Adipocyte (in vitro differentiated cells): ENCODE results near the gene SBK2.

ENCODE experiments used
- DNase-seq: peaks from one replicate; pipeline ENCODE4 v3.0.0-alpha.2; 2015; ENCODE audit warnings: low read depth
- H3K27me3 ChIP-seq: replicated peaks from 2 replicates; pipeline ENCODE4 v1.7.0; 2013; ENCODE audit warnings: mild to moderate bottlenecking, low read length, moderate library complexity; ENCODE audit not compliant: control insufficient read depth, insufficient read depth
- H3K36me3 ChIP-seq: 2 replicates; pipeline ENCODE4 v1.7.0; 2013; ENCODE audit warnings: low read length, mild to moderate bottlenecking, moderate library complexity; ENCODE audit not compliant: control insufficient read depth, insufficient read depth, severe bottlenecking
- H3K4me1 ChIP-seq: 2 replicates; pipeline ENCODE4 v1.7.0; 2013; ENCODE audit warnings: mild to moderate bottlenecking, low read length, moderate library complexity; ENCODE audit not compliant: control insufficient read depth, insufficient read depth
- H3K4me3 ChIP-seq: 2 replicates; pipeline ENCODE4 v1.7.0; 2013; ENCODE audit warnings: mild to moderate bottlenecking, low read length, moderate library complexity
- H3K9ac ChIP-seq: 2 replicates; pipeline ENCODE4 v1.7.0; 2013; ENCODE audit warnings: mild to moderate bottlenecking, low read length, moderate library complexity
- H3K9me3 ChIP-seq: 2 replicates; pipeline ENCODE4 v1.7.0; 2013; ENCODE audit warnings: mild to moderate bottlenecking, low read length, moderate library complexity; ENCODE audit not compliant: control insufficient read depth

Gene SBK2

GRCh38 chr19:55553217-55554182, 16.6 kb upstream of the SBK2 start:
- Histone ChIP-seq H3K9me3 (no peaks in the 10 kb centered on the region), H3K4me3 (no peak overlapping the region), H3K9ac (no peak overlapping the region), H3K27me3 (peaks cover 5% of the 10 kb centered on the region), H3K4me1 (peaks cover 21% of the 10 kb centered on the region), H3K36me3 (no peaks in the 10 kb centered on the region)
- DNase-seq, result peak; percentile 38

GRCh38 chr19:55552620-55553019, 15.7 kb upstream of the SBK2 start:
- Histone ChIP-seq H3K9me3 (no peaks in the 10 kb centered on the region), H3K36me3 (no peaks in the 10 kb centered on the region), H3K27me3 (peaks cover 2% of the 10 kb centered on the region), H3K4me1 (peaks cover 28% of the 10 kb centered on the region), H3K9ac (no peak overlapping the region), H3K4me3 (no peak overlapping the region)
- peak; percentile 89 for DNase-seq

DNA sequence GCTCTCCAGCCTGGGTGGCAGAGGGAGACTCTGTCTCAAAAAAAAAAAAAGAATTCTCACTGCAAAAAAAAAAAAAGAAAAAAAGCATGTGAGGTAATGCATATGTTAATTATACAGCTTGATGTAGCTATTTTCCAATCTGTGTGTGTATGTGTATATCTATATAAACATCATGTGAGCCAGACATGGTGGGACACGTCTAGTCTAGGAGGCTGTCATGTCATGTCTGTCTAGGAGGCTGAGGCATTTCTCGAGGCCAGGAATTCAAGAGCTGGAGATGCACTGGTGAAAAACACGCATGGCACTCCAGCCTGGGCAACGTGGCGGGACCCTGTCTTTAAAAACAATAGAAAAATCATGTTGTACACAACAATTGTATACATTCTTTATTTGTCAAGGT, 15.3 kb upstream of the SBK2 start:
- Histone ChIP-seq H3K9ac (no peak overlapping the region), H3K36me3 (no peaks in the 10 kb centered on the region), H3K4me3 (no peak overlapping the region), H3K9me3 (no peaks in the 10 kb centered on the region), H3K27me3 (no peaks in the 10 kb centered on the region), H3K4me1 (peaks cover 31% of the 10 kb centered on the region)
- DNase-seq, result peak; percentile 27

DNA sequence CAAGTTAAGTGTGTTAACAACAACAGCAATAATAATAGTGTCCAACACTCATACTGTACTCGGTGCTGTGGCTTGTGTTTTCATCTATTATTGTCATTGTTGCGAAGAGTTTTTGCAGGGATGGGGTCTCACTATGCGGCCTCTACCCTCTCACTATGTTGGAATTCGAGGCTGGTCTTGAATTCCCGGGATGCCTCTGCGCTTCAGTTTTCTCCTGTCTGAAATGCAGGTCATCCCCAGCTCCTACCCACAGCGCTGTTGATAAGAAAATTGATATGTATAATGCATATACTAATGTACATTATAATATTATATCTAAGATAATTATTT, 13.4 kb upstream of the SBK2 start:
- peak; percentile 19 for DNase-seq
- H3K36me3 ChIP-seq, result no peaks in the 10 kb centered on the region
- no peak overlapping the region for H3K4me3 ChIP-seq

DNA sequence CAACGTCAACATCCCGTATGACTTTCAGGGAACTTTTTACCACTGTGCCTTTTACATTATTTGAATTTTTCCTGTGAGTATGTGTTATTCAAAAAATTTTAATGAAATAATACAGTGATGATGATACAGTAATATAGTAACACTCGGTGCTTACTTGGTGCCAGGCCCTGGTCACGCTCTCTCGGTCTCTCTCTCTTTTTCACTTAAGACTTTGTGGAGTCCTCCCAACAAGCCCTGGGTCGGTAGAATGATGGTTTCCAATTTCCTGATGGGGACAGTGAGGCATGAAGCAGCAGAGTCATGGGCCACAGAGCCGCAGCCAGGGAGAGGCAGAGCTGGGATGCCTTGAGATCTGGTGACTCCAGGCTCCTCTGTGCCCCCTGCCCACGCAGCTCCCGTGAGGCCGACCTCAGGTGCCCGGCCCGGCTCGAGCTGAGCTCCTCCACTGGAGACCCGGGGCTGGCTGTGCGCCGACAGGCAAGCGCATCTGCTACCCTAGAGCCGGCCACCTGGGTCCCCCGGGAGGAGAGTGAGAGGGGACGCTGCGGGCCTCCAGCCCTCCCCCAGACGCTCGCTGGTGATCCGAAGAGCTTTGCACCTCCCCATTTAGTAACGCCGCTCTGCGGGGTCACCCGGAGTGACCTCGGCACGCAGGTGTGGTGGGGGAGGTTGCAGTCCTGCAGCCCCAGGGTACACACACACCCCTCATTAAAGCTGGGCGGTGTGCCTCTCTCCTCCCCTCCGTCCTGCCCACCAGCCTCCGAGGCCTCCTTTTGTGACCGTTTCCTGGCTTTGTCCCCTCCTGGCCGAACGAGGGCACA, 12.8 kb upstream of the SBK2 start:
- H3K9ac ChIP-seq, result peak overlapping the region; percentile 52
- H3K36me3 ChIP-seq, result no peaks in the 10 kb centered on the region
- peaks cover 41% of the 10 kb centered on the region for H3K4me1 ChIP-seq
- H3K9me3 ChIP-seq, result no peaks in the 10 kb centered on the region
- peak; percentile 84 for DNase-seq
- H3K27me3 ChIP-seq, result peaks cover 7% of the 10 kb centered on the region
- H3K4me3 ChIP-seq, result peak overlapping the region; percentile 29

More for the DNA sequence above, 13.4 kb upstream of the SBK2 start:
- H3K9me3 ChIP-seq, result no peaks in the 10 kb centered on the region
- peaks cover 4% of the 10 kb centered on the region for H3K27me3 ChIP-seq
- peaks cover 41% of the 10 kb centered on the region for H3K4me1 ChIP-seq
- H3K9ac ChIP-seq, result no peak overlapping the region

DNA sequence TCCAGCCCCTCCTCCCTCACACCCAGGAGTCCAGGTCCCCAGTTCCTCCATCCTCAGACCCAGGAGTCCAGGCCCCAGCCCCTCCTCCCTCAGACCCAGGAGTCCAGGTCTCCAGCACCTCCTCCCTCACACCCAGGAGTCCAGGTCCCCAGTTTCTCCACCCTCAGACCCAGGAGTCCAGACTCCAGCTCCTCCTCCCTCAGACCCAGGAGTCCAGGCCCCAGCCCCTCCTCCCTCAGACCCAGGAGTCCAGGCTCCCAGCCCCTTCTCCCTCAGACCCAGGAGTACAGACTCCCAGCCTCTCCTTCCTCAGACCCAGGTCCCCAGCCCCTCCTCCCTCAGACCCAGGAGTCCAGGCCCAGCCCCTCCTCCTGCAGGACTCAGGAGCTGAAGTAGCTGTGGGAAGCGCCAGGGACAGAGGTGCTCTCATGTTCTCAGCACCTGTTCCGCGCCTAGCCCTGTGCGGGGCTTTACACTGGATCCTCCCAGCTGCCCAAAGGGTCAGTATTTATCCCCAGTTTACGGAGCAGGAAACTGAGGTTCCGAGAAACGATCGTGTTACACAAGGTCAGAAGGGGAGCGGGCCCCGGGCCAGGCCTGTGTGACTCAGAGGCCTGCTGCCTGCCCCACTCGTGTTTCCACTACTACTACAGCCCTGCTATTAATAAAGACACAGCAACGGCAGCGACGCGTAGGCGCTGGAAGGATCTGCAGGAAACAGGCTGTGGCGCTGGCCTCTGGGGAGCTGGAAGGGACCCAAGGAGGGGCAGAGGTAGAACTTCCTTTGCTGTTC, 10.1 kb upstream of the SBK2 start:
- Histone ChIP-seq H3K27me3 (peaks cover 10% of the 10 kb centered on the region), H3K4me1 (peaks cover 30% of the 10 kb centered on the region), H3K9ac (peak overlapping the region; percentile 83), H3K4me3 (peak overlapping the region; percentile 52), H3K9me3 (no peaks in the 10 kb centered on the region), H3K36me3 (no peaks in the 10 kb centered on the region)
- peak; percentile 54 for DNase-seq

GRCh38 chr19:55546011-55546410, 9.1 kb upstream of the SBK2 start:
- Histone ChIP-seq H3K27me3 (peaks cover 10% of the 10 kb centered on the region), H3K9me3 (peaks cover 3% of the 10 kb centered on the region), H3K4me1 (peaks cover 30% of the 10 kb centered on the region), H3K4me3 (no peak overlapping the region), H3K36me3 (no peaks in the 10 kb centered on the region), H3K9ac (no peak overlapping the region)
- no peak for DNase-seq

DNA sequence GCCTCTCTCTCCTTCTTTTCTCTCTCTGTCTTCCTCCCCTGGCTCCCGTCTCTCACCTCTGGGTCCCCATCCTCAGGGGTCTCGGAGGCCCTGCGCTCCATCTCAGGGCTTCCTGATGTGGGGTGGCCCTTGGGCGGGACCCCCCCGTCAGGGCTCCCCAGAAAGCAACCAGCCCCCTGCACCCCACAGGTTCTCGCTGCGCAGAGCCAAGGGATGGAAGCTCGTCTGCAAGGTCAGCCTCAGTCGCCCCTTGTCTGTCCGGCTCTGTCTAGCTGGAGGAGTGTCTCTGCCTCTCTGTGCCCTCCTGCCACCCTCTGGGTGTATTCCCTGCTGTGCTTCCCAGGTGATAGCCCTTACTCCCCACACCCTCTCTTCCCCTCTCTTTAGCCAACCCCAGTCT, 8.5 kb upstream of the SBK2 start, which contains the start of gene SBK3:
SBK3 (minus strand) TSS at position 101 of the 400 bp plus-strand sequence; CDS start at position 101, 0 bp downstream.
- Histone ChIP-seq H3K27me3 (peaks cover 10% of the 10 kb centered on the region), H3K9me3 (peaks cover 3% of the 10 kb centered on the region), H3K36me3 (no peaks in the 10 kb centered on the region), H3K9ac (no peak within 1 kb of the TSS), H3K4me3 (no peak within 1 kb of the TSS), H3K4me1 (peaks cover 30% of the 10 kb centered on the region)
- DNase-seq, result no peak

DNA sequence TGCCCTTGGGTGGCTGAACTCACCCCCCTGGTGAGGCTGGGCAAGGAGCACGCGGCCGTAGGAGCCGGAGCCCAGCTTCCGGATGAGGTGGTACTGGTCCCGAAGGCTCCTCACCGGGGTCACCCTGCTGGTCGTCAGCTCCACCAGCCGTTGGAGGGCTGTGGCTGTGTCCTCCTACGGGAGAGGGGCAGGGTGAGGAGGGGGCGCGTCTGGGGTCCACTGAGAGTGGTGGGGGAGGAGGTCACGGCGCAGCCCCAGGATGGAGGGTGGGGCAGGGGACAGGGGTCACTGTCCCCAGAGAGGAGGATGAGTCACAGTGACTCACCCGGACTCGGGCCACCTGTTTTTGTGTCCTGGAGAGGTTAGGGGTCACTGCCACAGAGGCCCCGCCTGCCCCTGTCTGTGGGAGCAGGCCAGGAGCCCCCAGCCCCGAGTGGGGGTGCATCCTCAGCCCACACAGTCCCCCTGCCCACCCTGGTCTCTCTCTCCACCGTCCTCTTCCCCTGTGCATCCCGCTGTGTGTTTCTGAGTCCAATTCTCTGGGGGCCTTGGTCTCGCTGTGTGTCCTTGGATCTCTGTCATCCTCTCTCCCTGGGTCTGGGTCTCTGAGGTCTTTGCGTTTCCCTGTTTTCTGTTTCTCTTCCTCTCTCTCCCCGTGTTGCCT, 8.0 kb upstream of the SBK2 start:
- DNase-seq, result no peak

DNA sequence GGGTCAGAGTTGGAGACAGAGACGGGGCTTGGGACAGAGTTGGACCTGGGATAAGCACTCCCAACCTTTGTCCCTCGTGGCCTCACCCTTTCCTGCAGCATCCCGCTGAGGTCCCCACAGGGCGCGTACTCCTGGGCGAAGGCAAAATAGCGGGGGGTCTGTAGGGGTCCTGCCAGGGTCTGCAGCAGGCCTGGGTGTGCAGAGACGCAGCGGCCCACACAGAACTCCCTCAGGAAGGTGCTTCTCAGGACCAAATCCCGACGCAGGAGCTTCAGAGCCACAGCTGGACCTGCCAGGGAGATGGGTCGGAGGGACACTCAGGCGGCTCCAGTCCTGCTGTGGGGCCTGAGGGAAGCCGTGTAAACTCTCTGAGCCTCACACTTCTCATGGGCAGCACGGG, 7.1 kb upstream of the SBK2 start:
- H3K9me3 ChIP-seq, result peaks cover 3% of the 10 kb centered on the region

More for the DNA sequence above, 8.0 kb upstream of the SBK2 start:
- Histone ChIP-seq H3K9me3 (peaks cover 3% of the 10 kb centered on the region), H3K27me3 (peaks cover 10% of the 10 kb centered on the region), H3K4me1 (peaks cover 28% of the 10 kb centered on the region), H3K36me3 (no peaks in the 10 kb centered on the region), H3K9ac (no peak overlapping the region), H3K4me3 (no peak overlapping the region)

More for the DNA sequence above, 7.1 kb upstream of the SBK2 start:
- H3K4me3 ChIP-seq, result no peak overlapping the region
- peaks cover 20% of the 10 kb centered on the region for H3K4me1 ChIP-seq
- H3K27me3 ChIP-seq, result peaks cover 10% of the 10 kb centered on the region
- H3K36me3 ChIP-seq, result no peaks in the 10 kb centered on the region
- no peak overlapping the region for H3K9ac ChIP-seq
- no peak for DNase-seq
